Duodenal mucosa (tissue), 2 donors: ENCODE results near the gene NPS.

ENCODE experiments used
- H3K27ac ChIP-seq: one replicate; pipeline ENCODE4 v1.7.0; 2013; ENCODE audit warnings: low read depth, low read length
- H3K27me3 ChIP-seq, 2 donors: one replicate each; pipeline ENCODE4 v1.7.0; 2013; ENCODE audit warnings: low read length in 2 of 2, control low read depth in 1 of 2; ENCODE audit not compliant: insufficient read depth in 2 of 2, control insufficient read depth in 1 of 2
- H3K36me3 ChIP-seq, 2 donors: one replicate each; pipeline ENCODE4 v1.7.0; 2013; ENCODE audit warnings: low read length in 2 of 2, control low read depth in 1 of 2; ENCODE audit not compliant: insufficient read depth in 2 of 2, control insufficient read depth in 1 of 2
- H3K4me1 ChIP-seq, 2 donors: one replicate each; pipeline ENCODE4 v1.7.0; 2013; ENCODE audit warnings: low read length in 2 of 2, control low read depth in 1 of 2; ENCODE audit not compliant: insufficient read depth in 2 of 2, control insufficient read depth in 1 of 2
- H3K4me3 ChIP-seq, 2 donors: one replicate each; pipeline ENCODE4 v1.7.0; 2013; ENCODE audit warnings: low read length in 2 of 2, low read depth in 1 of 2
- H3K9ac ChIP-seq, 2 donors: one replicate each; pipeline ENCODE4 v1.7.0; 2013; ENCODE audit warnings: low read length in 2 of 2, low read depth in 1 of 2
- H3K9me3 ChIP-seq, 2 donors: one replicate each; pipeline ENCODE4 v1.7.0; 2013; ENCODE audit warnings: low read length in 2 of 2, control low read depth in 1 of 2; ENCODE audit not compliant: control insufficient read depth in 1 of 2

Gene NPS

DNA sequence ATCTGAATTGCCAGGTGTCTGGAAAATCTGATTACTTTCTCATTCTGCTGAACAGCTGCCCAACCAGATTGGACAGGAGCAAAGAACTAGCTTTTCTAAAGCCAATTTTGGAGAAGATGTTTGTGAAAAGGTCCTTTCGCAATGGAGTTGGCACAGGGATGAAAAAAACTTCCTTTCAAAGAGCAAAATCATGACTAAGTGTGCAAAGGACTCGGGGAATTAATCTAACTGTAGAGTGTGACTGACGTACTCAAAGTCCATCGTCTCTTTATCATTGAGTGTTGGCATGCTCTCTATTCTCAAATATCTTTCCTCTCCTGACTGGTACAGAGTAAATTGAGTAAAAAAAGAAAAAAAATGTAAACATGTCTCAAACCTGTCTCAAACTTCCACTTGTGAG is 3.3 kb downstream of the NPS start:
- no peaks in the 10 kb centered on the region for H3K27me3 ChIP-seq
- H3K36me3 ChIP-seq: no peaks in the 10 kb centered on the region
- no peaks in the 10 kb centered on the region for H3K4me1 ChIP-seq
- no peak overlapping the region for H3K4me3 ChIP-seq
- H3K27ac ChIP-seq: no peak overlapping the region
- no peak overlapping the region for H3K9ac ChIP-seq
- no peaks in the 10 kb centered on the region for H3K9me3 ChIP-seq

DNA sequence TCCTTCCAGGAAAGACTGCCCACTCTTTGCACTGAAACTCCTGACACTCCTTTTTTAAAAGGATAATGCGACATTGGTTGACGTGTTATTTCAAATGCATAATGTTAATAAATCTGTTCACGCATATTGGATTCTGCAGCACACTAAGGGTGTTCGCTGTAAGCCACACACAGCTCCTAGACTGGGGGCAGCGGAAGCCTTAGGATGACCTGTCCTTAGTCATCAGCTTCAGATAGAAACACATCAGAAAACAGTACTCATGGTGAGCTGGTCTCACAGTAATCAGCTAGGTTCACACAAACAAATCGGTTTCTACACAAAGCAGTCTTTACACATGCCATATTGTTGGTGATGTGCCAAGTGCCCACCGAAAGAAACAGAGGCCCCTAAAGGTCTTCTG is 4.3 kb downstream of the NPS start:
- Histone ChIP-seq H3K4me3 (no peak overlapping the region), H3K27me3 (no peaks in the 10 kb centered on the region), H3K4me1 (no peaks in the 10 kb centered on the region), H3K9me3 (no peaks in the 10 kb centered on the region), H3K36me3 (no peaks in the 10 kb centered on the region), H3K27ac (no peak overlapping the region), H3K9ac (no peak overlapping the region)

DNA sequence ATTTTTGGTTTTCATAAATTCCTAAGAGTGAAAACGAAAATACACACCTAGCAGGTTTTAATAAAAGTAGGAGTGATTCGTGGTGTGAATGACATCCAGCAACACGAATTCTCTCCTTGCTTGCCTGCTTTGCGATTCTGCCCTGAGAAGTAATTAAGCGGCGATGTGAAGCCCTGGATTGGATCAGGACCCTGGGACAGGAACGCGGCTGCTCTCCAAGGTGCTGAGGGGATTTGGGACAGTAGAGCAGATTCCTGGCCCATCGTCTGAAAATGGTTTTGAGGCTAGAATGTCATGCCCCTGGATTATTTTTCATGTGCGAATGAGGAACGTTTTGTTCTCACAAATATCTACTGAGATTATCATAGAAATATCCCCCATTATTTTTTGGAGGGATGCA is 7.8 kb downstream of the NPS start:
- no peak overlapping the region for H3K9ac ChIP-seq
- H3K4me1 ChIP-seq: no peaks in the 10 kb centered on the region
- H3K36me3 ChIP-seq: no peaks in the 10 kb centered on the region
- no peak overlapping the region for H3K27ac ChIP-seq
- no peak overlapping the region for H3K4me3 ChIP-seq
- no peaks in the 10 kb centered on the region for H3K27me3 ChIP-seq
- no peaks in the 10 kb centered on the region for H3K9me3 ChIP-seq

DNA sequence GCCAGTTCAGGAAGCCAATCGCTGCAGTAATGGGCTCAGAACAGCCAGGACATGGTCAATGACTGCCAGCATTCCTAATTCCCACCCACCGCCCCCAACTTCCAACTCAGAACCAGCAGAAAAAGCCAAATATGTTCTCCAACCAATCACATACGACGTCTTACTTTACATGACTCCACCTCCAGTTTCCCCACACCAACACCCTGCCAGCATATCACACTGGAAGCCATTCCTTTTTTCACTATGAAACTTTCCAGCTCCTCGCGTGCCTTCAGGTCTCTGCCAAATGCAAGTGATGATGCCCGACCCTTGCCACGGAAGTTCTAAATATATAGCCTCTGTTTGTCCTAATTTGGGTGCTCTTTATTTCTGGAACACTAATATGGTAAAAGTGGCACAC is 12.5 kb downstream of the NPS start:
- Histone ChIP-seq H3K9me3 (no peaks in the 10 kb centered on the region), H3K4me3 (no peak overlapping the region), H3K36me3 (no peaks in the 10 kb centered on the region), H3K27ac (no peak overlapping the region), H3K4me1 (no peaks in the 10 kb centered on the region), H3K27me3 (no peaks in the 10 kb centered on the region), H3K9ac (no peak overlapping the region)

DNA sequence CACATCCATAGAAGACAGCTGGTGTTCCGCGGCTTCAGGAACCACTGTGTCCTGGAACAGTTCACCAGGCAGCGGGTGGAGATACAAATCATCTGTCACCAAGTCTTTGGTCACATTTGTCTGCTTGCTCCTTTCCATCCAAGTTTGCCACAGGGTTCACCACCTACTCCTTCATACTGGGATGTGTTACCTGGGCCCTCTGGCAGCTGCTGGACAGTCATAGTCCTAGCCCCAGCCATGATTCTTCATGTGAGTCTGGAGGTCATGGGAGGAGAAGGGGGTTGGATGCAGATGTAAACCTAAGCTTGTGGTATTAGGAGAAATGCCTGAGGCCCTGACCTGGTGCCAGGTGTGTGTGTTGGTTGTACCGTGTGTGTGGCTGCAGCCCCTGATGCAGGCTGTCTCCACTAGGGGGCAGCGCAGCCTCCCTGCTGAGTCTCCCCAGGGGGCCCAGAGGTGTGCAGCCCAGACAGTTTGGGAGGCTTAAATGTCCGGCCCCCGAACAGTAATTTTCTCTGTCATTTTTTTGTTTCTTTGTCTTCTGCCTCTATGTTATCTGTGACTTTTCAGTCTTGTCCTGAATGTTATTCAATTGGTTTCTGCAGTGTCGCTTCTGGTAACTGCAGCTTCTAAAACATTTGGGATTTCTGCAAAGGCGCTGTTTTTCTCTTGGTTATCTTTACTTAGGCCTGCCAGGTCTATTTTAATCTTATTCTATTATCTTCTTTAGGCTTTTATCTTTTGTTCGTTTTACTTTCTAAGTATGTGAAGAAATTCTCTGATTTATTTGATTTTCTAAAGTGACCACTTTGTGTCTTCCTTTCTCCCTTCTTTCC is 14.8 kb downstream of the NPS start:
- Histone ChIP-seq H3K9me3 (no peaks in the 10 kb centered on the region), H3K4me1 (no peaks in the 10 kb centered on the region), H3K27ac (no peak overlapping the region), H3K4me3 (no peak overlapping the region), H3K9ac (no peak overlapping the region), H3K36me3 (no peaks in the 10 kb centered on the region), H3K27me3 (no peaks in the 10 kb centered on the region)

DNA sequence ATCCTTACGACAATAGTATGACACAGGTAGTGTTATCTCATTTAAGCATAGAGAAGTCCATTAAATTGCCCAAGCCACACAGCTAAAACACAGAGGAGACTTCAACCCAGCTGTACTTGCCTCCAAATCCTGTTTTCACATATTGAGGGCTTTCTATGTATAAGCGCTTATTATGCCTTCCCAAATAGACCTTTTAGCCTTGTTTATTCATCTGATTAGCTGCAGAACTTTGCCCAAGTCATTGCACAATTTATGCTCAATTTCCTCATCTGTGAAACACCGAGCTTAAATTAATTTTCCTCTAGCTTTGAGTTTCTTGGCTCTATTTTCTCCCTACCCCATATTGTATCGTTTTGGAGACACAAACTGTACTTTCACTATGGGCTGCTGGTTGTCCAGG is 15.5 kb downstream of the NPS start:
- no peaks in the 10 kb centered on the region for H3K27me3 ChIP-seq
- no peaks in the 10 kb centered on the region for H3K36me3 ChIP-seq
- H3K4me3 ChIP-seq: no peak overlapping the region
- H3K4me1 ChIP-seq: no peaks in the 10 kb centered on the region
- H3K27ac ChIP-seq: no peak overlapping the region
- H3K9ac ChIP-seq: no peak overlapping the region
- no peaks in the 10 kb centered on the region for H3K9me3 ChIP-seq

DNA sequence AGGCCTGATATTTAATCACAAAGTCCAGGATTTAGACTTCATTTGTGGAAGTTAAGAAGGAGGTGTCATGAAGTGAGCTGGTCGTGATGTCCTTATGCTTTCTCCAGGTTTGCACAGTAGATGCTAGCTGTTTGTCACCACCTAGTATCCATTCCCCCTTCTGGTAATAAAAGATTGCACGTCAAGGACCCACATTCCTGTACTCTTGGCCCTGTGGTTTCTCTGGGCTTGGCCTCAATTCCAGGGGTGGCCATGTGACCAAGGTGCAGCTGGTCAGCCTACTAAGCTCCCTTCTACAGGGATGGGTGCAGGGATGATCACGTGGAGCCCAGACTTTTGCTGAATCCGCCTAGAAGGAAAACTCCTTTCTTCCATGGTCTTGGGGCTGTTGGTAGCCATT is 16.5 kb downstream of the NPS start:
- Histone ChIP-seq H3K4me1 (no peaks in the 10 kb centered on the region), H3K27ac (no peak overlapping the region), H3K27me3 (no peaks in the 10 kb centered on the region), H3K9ac (no peak overlapping the region), H3K9me3 (no peaks in the 10 kb centered on the region), H3K4me3 (no peak overlapping the region), H3K36me3 (no peaks in the 10 kb centered on the region)

DNA sequence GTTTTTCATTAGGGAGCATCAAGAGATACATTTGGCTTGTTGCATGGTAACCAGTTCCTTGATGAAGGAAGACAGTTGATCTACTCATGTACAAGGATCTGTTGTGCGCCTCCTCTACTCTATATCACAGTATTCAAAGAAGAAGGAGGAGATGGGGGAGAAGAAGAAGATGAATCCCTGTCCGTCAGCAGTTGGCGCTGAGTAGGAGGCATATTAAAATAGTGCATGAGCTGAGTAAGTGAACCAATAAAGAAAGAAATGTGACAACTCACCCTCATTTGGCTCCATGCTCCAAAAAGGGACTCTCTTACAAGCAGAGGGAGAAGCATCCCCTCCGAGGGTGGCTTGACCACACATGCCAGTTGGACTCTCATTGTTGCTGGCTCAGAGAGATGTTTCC is 20.1 kb downstream of the NPS start:
- H3K4me3 ChIP-seq: no peak overlapping the region
- H3K36me3 ChIP-seq: no peaks in the 10 kb centered on the region
- H3K4me1 ChIP-seq: no peaks in the 10 kb centered on the region
- H3K9ac ChIP-seq: no peak overlapping the region
- no peak overlapping the region for H3K27ac ChIP-seq
- H3K9me3 ChIP-seq: no peaks in the 10 kb centered on the region
- no peaks in the 10 kb centered on the region for H3K27me3 ChIP-seq

DNA sequence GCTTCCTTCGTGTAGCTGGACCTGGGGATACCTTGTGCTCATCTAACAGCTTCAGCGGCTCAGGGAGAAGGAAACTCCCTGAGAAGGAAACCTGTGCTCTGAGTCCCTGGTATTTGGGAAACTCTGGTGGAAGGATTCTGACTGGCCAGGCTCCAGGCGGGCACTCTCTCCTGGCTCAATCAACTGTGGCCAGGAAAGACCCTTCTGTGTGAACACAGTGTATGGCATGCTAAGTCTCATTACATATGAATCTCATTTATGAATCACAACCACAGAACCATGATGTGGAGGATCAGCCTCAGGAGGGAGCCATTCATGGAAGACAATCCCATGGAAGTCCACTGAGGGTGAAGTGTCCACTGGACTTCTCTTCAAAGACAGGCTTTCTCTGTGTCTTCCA is 20.9 kb downstream of the NPS start:
- Histone ChIP-seq H3K27ac (no peak overlapping the region), H3K4me3 (no peak overlapping the region), H3K9me3 (no peaks in the 10 kb centered on the region), H3K9ac (no peak overlapping the region), H3K27me3 (no peaks in the 10 kb centered on the region), H3K4me1 (no peaks in the 10 kb centered on the region), H3K36me3 (no peaks in the 10 kb centered on the region)

DNA sequence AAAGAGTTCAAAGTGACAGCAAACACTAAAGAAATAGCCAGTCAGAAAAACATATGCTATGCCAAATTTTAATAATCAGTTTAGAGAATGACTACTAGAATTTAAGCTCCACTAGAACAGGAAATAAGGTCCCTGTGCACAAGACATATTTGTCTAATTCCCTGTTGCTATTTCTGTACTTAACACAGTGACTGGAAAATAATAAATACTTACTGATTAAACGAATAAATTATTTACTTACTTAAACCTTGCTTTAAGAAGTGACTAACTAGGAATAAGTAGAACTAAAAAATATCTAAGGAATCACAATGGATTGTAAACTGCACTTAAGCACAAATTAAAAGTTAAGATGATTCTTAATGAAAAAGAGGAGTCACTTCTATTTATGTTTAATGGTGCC is 22.3 kb downstream of the NPS start:
- Histone ChIP-seq H3K27me3 (no peaks in the 10 kb centered on the region), H3K4me1 (no peaks in the 10 kb centered on the region), H3K9ac (no peak overlapping the region), H3K4me3 (no peak overlapping the region), H3K27ac (no peak overlapping the region), H3K9me3 (no peaks in the 10 kb centered on the region), H3K36me3 (no peaks in the 10 kb centered on the region)

DNA sequence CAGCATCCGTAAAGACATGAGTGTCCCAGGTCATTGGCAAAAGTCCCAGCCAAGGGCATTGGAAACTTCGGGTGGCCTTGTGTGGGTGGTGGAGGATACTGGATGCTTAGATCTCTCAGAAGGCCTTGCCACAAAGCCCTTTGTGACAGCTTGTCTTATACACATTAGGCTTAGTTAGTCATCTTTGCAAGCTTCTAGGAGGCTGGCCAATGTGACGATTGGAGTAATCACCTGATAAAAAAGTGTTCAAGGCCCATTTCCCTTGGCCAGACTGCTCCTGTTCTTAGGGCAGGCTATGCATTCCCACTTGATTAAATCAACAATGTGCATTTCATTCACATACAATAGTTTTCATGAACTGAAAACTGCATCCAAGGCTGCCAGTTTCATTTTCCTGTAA is 26.9 kb downstream of the NPS start:
- Histone ChIP-seq H3K4me1 (no peaks in the 10 kb centered on the region), H3K9ac (no peak overlapping the region), H3K9me3 (no peaks in the 10 kb centered on the region), H3K27ac (no peak overlapping the region), H3K27me3 (no peaks in the 10 kb centered on the region), H3K36me3 (no peaks in the 10 kb centered on the region), H3K4me3 (no peak overlapping the region)
